Heart left ventricle (tissue), 13 donors: ENCODE measurements around the gene SYT15.
"Not testable (repeated sequence)": the region's sequence is repeated elsewhere in the genome, so short reads cannot be mapped to it uniquely, and the experiment has no call there.

ENCODE experiments used
- POLR2A ChIP-seq, 2 donors: fragments of 450-650 bp; IDR thresholded peaks; one replicate each; pipeline ENCODE4 v1.6.1; 2017; ENCODE audit warnings: antibody characterized with exemption in 2 of 2, mild to moderate bottlenecking in 2 of 2, moderate library complexity in 2 of 2
- TF ChIP-seq, protein P1 (sequence below), 12 donors: fragments of 200-600 bp; sonication (generic) in 4 of 12; IDR thresholded peaks; one replicate each; pipeline versions ENCODE4 v1.5.0 to v1.8.0; 2018 to 2022; ENCODE audit warnings: antibody characterized with exemption in 12 of 12, mild to moderate bottlenecking in 5 of 12
- donor health status: ischemic (EF 13 %, LVEDD 7.1; RV severe dilation, severe dysfunction).
- donor health status: DM: no; HTN: yes; CAD: no.
- donor health status: DM: no; HTN: no; CAD: no.
- donor health status: ischemic (EF 25% LVEDD 6.9; RV normal size, moderate dysfunction).
- donor health status: ischemic (EF 25% LVEDD 5.7; RV mildly dilated, moderate dysfunction).
- donor health status: ischemic (EF 35%, LVEDD 5.7; RV mildly dilated, moderate dysfunction).
- donor health status: nonischemic (EF 11% LVEDD 7.7; RV severe dilation, severe dysfunction).
- donor health status: DM: yes; HTN: yes; CAD: no.
- donor health status: PGD.
- donor health status: ischemic (EF 29% LVEDD 5.4; RV normal size, mild dysfunction).
- donor health status: nonischemic (EF 23%, LVEDD 6.1; RV moderate dilation, normal function).

DNA sequence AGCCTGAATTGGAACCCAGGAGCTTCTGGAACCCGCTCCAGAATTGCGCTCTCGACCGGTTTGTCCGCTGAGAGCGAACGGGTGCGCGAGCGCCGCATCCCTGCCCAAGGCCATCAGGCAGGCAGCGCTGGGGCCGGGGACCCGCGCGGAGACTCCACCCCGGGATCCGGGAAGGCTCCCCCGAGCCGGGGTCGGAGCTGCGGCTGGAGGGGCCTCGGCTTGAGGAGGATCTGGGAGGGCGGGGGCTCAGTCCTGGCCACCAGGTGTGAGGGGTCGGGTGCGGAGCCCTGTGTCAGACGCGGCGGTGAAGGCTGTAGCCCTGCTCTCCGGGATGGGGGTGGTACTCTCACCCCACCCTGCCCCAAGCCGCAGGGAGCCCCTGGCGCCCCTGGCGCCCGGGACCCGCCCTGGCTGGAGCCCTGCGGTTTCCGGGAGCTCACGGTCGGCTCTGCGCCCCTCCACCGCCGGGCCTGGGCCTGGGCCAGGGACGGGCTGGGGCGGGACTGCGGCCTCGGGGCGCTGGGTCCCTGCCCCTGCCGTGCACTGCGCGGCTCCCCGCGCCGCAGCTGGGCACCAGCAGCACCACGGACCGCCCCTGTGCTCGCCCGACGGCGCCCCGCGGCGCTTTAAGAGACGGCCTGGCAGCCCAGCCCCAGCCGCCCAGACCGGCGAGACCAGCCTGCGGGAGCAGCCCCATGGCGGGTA, at the start of gene SYT15:
- TF ChIP-seq, protein P1, sequence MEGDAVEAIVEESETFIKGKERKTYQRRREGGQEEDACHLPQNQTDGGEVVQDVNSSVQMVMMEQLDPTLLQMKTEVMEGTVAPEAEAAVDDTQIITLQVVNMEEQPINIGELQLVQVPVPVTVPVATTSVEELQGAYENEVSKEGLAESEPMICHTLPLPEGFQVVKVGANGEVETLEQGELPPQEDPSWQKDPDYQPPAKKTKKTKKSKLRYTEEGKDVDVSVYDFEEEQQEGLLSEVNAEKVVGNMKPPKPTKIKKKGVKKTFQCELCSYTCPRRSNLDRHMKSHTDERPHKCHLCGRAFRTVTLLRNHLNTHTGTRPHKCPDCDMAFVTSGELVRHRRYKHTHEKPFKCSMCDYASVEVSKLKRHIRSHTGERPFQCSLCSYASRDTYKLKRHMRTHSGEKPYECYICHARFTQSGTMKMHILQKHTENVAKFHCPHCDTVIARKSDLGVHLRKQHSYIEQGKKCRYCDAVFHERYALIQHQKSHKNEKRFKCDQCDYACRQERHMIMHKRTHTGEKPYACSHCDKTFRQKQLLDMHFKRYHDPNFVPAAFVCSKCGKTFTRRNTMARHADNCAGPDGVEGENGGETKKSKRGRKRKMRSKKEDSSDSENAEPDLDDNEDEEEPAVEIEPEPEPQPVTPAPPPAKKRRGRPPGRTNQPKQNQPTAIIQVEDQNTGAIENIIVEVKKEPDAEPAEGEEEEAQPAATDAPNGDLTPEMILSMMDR (IDR thresholded peaks at IDR 0.05) = not testable (repeated sequence)
- TF ChIP-seq POLR2A (IDR thresholded peaks at IDR 0.05) = not testable (repeated sequence)
